DOHH2 (cell line): ENCODE results near the gene MAPK8.
A peak's percentile ranks its signal among the peaks of the same experiment; 100 is the strongest.

Source experiments
- H3F3A ChIP-seq: fragments of 200-600 bp; sonication (generic), shearing (Covaris generic); 2 replicates; pipeline ENCODE4 v1.6.0; 2016; ENCODE audit warnings: antibody characterized with exemption, mild to moderate bottlenecking; ENCODE audit not compliant: control insufficient read depth, insufficient read depth
- H3K27ac ChIP-seq: fragments of 200-600 bp; sonication (generic); 2 replicates; pipeline ENCODE4 v1.5.1; 2014; ENCODE audit warnings: low read depth, mild to moderate bottlenecking, low read length, moderate library complexity
- H3K27me3 ChIP-seq: fragments of 200-600 bp; sonication (generic); 2 replicates; pipeline ENCODE4 v1.6.1; 2014; ENCODE audit warnings: mild to moderate bottlenecking, low read length, mixed read lengths; ENCODE audit not compliant: control insufficient read depth
- H3K36me3 ChIP-seq: fragments of 200-600 bp; sonication (generic); 2 replicates; pipeline ENCODE4 v1.6.1; 2014; ENCODE audit warnings: mild to moderate bottlenecking, low read length, moderate library complexity, mixed read lengths; ENCODE audit not compliant: control insufficient read depth
- H3K4me1 ChIP-seq: fragments of 200-600 bp; sonication (generic); 2 replicates; pipeline ENCODE4 v1.6.1; 2014; ENCODE audit warnings: mild to moderate bottlenecking, low read length, mixed read lengths; ENCODE audit not compliant: control insufficient read depth
- H3K4me2 ChIP-seq: fragments of 200-600 bp; sonication (generic); 2 replicates; pipeline ENCODE4 v1.6.0; 2014; ENCODE audit warnings: mild to moderate bottlenecking, low read length, moderate library complexity
- H3K4me3 ChIP-seq: fragments of 200-600 bp; sonication (generic); 2 replicates; pipeline ENCODE4 v1.5.1; 2014; ENCODE audit warnings: mild to moderate bottlenecking, low read length, mixed read lengths
- H3K79me2 ChIP-seq: fragments of 200-600 bp; sonication (generic); 2 replicates; pipeline ENCODE4 v1.6.1; 2014; ENCODE audit warnings: mild to moderate bottlenecking, low read length, mixed read lengths; ENCODE audit not compliant: control insufficient read depth
- H3K9me2 ChIP-seq: fragments of 200-600 bp; sonication (generic); replicated peaks from 2 replicates; pipeline ENCODE4 v1.6.1; 2014; ENCODE audit warnings: mild to moderate bottlenecking, low read length, mixed read lengths; ENCODE audit not compliant: control insufficient read depth
- H3K9me3 ChIP-seq: fragments of 200-600 bp; sonication (generic); 2 replicates; pipeline ENCODE4 v1.6.1; 2014; ENCODE audit warnings: antibody characterized with exemption, low read length, mixed read lengths; ENCODE audit not compliant: control insufficient read depth, insufficient read depth
- H4K20me1 ChIP-seq: fragments of 200-600 bp; sonication (generic); 2 replicates; pipeline ENCODE4 v1.6.0; 2014; ENCODE audit warnings: low read depth, mild to moderate bottlenecking, antibody characterized with exemption, low read length, moderate library complexity; ENCODE audit not compliant: control insufficient read depth, insufficient read depth
- EZH2phosphoT487 ChIP-seq: fragments of 200-600 bp; sonication (generic); IDR thresholded peaks from 2 replicates; pipeline ENCODE4 v1.6.1; 2017; ENCODE audit warnings: borderline replicate concordance, mild to moderate bottlenecking, antibody characterized with exemption, low read length, moderate library complexity, mixed read lengths
- TF ChIP-seq, protein P1 (sequence below): fragments of 200-600 bp; sonication (generic); IDR thresholded peaks from one replicate; pipeline ENCODE4 v1.5.1; 2014; ENCODE audit warnings: antibody characterized with exemption, mild to moderate bottlenecking, low read depth, low read length; ENCODE audit not compliant: poor library complexity, severe bottlenecking

The MAPK8 gene

DNA sequence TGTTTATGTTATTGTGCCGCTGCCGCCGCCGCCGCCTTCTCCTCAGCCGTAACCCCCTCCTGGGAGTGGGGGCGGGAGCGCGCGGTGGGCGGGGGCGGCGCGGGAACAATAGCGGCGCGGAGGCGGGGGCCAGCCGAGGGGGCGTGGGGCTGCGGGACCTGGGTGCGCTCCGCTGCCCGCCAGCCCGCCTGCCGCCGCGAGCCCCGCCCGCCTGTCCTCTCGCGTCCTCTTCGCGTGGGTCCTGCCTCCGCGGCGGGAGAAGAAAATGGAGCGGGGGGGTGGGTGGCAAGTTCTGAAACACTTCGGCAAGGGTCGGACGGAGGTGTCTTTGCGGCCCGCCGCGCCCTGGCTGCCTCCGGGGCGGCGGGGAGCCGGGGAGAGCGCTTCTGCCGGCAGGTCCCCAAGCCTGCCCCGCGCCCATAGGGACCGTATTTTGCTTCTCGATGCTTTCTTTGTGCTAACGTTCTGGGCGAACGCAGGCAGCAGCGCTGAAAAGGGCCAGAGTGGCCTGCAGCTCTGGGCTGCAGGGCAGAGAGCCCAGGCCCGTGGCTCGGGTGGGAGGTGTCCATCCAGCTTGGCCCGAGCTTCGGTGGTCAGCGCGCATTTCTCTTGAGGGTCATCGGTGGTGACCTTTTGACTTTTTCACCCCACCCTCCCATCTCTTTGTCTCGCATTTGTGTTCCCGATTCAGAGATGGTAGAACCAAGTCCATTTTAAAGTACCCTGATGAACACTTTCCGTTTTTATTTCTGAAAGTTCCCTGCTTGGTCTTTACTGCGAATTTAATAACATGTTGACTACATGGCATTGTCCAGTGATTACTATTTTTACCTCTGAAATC lies 613 bp downstream of the MAPK8 start:
- H3K4me2 ChIP-seq = peak overlapping the region; percentile 97
- peaks cover 3% of the 10 kb centered on the region; the same call in 1 of the 2 replicates for H3K27me3 ChIP-seq
- no peaks in the 10 kb centered on the region for H3F3A ChIP-seq
- H3K4me3 ChIP-seq = peak overlapping the region; percentile 82
- no peaks in the 10 kb centered on the region for H3K9me3 ChIP-seq
- H3K27ac ChIP-seq = no peak overlapping the region
- H3K9me2 ChIP-seq = no peaks in the 10 kb centered on the region
- peaks cover 46% of the 10 kb centered on the region for H3K79me2 ChIP-seq
- TF ChIP-seq, protein P1, sequence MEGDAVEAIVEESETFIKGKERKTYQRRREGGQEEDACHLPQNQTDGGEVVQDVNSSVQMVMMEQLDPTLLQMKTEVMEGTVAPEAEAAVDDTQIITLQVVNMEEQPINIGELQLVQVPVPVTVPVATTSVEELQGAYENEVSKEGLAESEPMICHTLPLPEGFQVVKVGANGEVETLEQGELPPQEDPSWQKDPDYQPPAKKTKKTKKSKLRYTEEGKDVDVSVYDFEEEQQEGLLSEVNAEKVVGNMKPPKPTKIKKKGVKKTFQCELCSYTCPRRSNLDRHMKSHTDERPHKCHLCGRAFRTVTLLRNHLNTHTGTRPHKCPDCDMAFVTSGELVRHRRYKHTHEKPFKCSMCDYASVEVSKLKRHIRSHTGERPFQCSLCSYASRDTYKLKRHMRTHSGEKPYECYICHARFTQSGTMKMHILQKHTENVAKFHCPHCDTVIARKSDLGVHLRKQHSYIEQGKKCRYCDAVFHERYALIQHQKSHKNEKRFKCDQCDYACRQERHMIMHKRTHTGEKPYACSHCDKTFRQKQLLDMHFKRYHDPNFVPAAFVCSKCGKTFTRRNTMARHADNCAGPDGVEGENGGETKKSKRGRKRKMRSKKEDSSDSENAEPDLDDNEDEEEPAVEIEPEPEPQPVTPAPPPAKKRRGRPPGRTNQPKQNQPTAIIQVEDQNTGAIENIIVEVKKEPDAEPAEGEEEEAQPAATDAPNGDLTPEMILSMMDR = no peak
- TF ChIP-seq EZH2phosphoT487 = no peak
- H4K20me1 ChIP-seq = peaks cover 14% of the 10 kb centered on the region; the same call in 1 of the 2 replicates
- H3K36me3 ChIP-seq = no peaks in the 10 kb centered on the region
- H3K4me1 ChIP-seq = peaks cover 27% of the 10 kb centered on the region

DNA sequence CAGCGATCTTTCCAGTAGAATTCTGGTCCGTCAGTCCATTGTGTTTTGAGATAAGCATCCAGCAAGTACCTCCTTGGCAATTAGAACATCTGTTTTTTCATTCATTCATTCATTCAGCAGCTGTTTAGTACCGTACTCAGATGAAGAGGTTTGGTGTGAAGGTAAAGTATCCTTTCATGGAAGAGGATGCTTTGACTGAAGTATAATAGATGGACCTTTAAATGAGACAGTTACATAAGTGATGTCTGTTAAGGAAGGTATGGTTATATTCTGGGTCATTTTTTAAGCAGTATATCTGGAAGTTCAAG lies 1.2 kb downstream of the MAPK8 start:
- TF ChIP-seq, protein P1 = no peak
- no peak for TF ChIP-seq EZH2phosphoT487
- Histone ChIP-seq H3K9me2 (no peaks in the 10 kb centered on the region), H3F3A (no peaks in the 10 kb centered on the region), H3K9me3 (no peaks in the 10 kb centered on the region), H3K4me3 (peak overlapping the region; percentile 82), H3K4me1 (peaks cover 27% of the 10 kb centered on the region), H3K27me3 (peaks cover 3% of the 10 kb centered on the region; the same call in 1 of the 2 replicates), H3K27ac (no peak overlapping the region), H4K20me1 (peaks cover 14% of the 10 kb centered on the region; the same call in 1 of the 2 replicates), H3K79me2 (peaks cover 50% of the 10 kb centered on the region), H3K4me2 (peak overlapping the region; percentile 97), H3K36me3 (no peaks in the 10 kb centered on the region)

- Histone ChIP-seq H3K9me2 (no peaks in the 10 kb centered on the region), H4K20me1 (peaks cover 14% of the 10 kb centered on the region; the same call in 1 of the 2 replicates), H3K4me3 (no peak overlapping the region), H3K79me2 (peaks cover 56% of the 10 kb centered on the region), H3K9me3 (no peaks in the 10 kb centered on the region), H3K36me3 (no peaks in the 10 kb centered on the region), H3K27me3 (no peaks in the 10 kb centered on the region), H3K4me1 (peaks cover 27% of the 10 kb centered on the region), H3K4me2 (0 out of 2 replicates have a peak overlapping the region, but pooled peaks have one; percentile 14), H3K27ac (no peak overlapping the region), H3F3A (no peaks in the 10 kb centered on the region)
- TF ChIP-seq, protein P1 = peak; percentile 62
- TF ChIP-seq EZH2phosphoT487 = no peak
These were observed 3.3 kb downstream of the MAPK8 start for GRCh38 chr10:48309711-48310226.
